GM18517 (cell line): ENCODE measurements around the gene BMP6.
"Not testable (repeated sequence)": the region's sequence is repeated elsewhere in the genome, so short reads cannot be mapped to it uniquely, and the experiment has no call there.

ENCODE experiments used
- ATAC-seq: cut with Tn5 transposase; IDR thresholded peaks from one replicate; pipeline ENCODE4 v1.9.1; 2021; ENCODE audit warnings: mild to moderate bottlenecking, moderate library complexity; ENCODE audit not compliant: unreplicated experiment

BMP6 gene

DNA sequence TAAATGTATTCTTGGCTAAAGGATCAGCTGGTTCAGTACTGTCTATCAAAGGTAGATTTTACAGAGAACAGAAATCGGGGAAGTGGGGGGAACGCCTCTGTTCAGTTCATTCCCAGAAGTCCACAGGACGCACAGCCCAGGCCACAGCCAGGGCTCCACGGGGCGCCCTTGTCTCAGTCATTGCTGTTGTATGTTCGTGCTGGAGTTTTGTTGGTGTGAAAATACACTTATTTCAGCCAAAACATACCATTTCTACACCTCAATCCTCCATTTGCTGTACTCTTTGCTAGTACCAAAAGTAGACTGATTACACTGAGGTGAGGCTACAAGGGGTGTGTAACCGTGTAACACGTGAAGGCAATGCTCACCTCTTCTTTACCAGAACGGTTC, 154.8 kb downstream of the BMP6 start:
- no peak for ATAC-seq

DNA sequence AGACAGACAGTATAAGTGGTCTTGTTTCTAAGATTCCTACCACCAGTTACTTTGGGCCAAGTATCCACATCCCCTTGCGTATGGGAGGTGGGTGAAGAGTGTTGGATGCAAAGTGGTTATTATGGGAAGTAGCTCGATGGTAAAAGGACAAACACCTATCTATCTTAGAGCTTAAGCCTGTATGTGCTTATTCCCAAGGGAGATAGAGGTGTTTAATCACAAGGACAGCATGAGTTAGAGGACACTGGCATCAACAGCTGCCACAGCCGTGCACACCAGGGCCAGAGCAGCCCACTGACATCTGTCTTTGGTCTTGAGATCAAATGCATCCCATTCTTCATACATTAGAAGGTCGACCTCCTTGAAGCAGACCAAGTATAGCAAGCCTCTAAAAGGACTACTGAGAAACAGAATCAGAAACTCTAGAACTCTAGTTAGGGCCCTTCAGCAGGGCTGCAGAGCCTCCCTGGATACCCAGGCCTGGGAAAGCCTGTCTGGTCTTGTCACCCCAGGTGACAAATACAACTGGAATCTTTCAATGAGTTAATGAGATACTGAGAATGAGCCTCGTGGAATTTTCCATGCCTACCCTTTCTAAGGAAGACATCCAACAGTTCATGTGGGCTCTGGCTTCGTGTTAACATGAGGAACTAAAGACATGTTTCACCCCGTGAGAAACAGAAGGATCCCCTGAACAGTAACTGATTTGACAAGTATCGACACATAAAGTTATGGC, 156.0 kb downstream of the BMP6 start:
- no peak for ATAC-seq

DNA sequence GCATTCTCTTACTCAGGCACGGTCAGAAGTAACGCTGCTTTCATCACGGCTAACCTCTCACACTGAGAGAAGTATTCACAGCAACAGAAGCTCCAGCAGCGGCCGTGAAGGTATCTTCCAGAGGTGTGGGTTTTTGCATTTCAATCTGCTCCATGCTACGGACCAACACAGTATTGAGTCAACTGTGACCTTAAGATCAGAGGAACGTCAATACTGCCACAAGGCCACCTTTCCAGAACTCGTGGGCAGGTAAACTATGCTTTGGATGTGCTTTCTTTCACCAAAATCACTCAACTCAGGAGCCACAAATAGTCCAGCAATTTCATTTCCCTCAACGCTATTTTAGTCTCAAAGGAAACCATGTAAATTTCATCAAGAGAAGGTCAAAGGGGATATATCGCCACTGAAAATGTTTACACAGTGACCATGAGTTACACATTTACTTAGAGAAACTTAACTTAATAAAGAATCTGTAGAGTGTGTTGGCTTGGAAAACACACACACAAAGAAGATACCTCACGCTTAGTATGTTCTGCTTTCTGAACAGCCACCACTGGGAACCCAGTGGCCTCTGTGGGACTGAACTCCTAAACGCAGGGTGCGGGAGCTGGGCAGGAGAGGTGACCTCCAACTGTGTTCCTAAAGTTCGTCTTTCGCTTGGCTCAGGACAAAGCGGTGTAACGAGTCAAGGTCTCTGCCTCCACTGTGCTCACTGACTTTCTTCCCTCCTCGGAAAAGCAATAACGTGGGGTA, 156.8 kb downstream of the BMP6 start:
- no peak for ATAC-seq

DNA sequence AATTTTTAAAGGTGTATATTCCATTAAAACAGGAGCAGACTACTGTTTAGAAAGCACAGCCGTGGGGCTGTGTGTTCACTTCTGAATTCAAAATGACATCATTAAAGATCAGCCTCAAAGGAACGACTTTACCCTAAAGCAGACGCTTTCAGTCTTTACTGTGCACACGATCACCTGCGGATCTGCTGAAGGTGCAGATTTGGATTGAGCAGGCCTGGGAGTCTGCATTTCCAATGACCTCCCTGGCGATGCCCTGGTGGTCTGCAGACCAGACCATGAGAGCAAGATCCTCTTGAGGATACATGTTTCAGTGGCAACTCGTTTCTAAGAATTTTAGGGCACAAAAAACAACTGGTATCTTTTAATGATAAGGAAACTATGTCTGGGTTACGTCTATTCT, 157.5 kb downstream of the BMP6 start:
- ATAC-seq = no peak

DNA sequence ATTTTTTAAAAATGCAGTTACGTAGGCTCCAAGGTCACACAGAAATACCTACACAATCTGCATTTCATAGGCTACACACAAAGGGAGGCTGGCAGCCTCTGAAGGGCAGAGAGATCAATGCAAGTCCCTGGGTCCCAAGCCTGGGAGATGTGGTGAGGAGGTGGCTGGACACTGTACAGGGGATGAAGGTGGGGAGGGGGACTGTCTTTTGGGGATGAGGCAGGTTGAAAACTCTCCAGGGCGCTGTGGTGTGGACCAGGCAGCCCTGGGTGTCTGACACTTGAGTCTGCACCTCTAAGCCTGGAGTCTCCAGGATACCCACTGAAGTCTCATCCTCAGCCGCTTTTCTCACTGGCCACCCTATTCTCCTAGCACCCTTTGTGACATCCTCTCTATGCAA, 160.2 kb downstream of the BMP6 start:
- no peak for ATAC-seq

DNA sequence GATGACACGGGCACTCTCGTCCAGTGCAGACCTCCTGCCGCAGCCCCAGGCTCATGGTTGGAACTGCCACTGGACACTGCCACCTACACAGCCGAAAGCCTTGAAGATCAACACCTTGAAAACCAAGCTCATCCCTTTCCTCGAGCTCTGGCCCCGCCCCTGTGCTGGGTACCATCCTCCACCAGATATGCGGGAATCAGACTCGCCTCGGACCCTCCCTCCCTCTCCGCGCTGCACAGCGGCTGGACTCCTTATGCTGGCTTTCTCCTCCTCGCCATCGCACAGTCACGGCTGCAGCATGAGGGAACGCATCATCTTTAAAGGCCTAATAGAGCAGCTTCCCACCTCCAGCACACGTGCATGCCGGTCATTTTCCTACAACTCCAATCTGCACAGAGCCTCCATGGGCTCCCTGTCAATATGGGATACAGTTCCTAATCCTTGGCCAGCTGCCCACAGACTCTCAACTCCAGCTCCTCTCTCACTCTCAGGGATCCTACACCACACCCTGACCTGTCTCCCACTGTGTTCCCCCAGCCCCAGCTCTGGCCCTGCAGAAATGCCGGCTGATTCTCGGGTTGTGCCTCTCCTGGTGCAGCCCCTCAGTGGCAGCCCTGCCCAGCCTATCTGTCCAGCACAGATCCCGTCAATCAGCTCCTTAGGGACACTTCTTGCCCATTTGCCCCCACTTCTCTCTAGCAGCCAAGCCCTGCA, 161.5 kb downstream of the BMP6 start:
- no peak for ATAC-seq

DNA sequence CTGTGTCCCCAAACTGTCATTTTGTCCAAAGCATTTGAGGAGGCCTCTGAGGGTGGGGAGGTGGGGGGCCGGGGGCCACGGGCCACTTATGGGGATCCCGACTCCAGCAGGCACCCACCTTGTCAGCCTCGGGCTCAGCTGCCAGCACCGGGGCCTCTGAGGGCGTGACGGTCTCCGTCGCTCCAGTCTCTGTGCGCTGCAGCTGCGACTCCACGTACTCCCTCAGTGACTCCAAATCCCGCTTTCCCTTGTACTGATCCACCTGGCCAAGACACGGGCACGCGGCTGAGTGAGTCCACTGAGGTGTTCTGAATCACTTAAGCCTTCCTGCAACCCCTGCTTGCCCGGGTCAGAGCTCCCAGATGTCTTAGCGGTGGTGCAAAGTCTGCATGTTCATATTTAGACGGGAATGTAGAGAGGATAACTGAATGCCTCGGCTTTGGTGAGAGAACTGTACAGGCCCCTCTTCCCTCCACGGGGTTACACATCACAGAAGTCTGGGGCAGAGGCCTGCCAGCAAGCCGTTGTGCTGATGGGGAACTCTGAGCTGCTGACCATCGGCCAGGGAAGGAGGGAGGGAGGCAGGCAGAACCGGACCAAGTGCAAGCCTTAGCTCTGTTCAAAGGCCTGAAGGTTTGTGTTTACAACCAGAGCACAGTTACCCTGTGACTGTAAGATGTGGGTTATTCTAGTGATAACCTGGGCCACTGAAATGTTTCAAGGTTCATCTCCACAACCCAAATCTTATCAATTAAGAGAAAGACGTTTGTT, 162.9 kb downstream of the BMP6 start:
- no peak for ATAC-seq

DNA sequence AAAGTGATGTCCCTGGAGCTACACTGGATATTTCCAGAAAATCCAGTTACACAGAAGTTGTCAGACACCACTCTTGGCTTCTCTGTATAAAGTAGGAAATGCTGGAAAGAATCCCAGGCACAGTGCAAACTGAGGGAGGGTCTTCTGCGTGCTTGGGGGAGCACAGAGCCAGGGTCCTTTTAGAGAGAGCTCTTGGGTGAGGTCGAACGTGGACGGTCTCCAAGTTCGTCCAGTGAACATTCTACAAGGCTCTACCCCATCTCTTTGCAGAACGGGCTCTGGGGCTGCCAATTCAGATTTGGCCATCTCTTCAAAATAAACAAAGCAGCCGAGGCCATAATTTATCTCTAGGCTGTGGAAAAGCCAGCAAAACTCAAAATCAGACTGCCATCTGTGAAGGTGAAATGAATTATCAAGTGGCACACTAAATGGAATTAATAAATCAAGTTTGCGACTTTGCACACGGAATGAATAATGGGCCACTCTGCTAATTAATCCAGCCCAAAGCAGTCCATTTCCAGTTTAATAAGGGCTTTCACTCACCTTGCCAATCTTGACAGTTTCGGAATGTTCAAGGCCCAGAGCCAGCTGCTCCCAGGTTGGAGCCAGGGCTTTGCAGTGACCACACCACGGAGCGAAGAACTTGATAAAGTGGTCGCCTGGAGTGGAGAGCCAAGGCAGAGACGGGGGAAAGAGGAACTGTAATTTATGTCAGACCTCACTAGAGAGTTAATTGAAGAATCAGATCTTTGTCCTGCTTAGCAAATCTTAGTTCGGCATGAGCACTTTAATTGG, 165.4 kb downstream of the BMP6 start:
- no peak for ATAC-seq

DNA sequence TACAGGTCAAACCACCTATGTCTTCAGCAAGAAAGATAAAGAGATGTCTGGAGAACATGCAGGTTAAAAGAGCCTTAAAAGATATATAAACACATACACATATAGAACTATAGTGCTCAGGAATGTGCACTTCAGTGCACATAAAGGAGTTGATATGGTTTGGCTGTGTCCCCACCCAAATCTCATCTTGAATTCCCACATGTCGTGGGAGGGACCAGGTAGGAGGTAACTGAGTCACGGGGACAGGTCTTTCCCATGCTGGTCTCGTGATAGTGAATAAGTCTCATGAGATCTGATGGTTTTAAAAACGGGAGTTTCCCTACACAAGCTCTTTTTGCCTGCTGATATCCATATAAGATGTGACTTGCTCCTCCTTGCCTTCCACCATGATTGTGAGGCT, 166.5 kb downstream of the BMP6 start:
- ATAC-seq = not testable (repeated sequence)

DNA sequence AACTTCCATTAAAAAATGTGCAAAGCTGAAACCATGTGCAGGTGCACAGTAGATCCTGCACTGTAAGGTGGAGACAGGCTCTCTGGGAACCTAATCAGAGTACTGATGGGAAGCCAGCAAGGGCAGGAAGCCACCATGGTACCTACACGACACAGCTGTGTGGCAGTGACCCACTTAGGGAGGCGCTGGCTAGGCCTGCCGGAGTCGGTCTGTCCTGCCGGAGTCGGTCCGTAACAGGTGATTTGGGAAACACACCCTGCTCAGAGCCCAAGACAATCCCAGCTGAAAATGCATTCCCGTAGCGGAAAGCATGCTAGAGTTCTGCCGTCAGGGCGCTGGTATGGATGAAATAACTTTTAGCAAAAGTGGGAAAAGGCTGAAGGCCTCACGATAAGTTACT, 167.4 kb downstream of the BMP6 start:
- ATAC-seq = no peak

DNA sequence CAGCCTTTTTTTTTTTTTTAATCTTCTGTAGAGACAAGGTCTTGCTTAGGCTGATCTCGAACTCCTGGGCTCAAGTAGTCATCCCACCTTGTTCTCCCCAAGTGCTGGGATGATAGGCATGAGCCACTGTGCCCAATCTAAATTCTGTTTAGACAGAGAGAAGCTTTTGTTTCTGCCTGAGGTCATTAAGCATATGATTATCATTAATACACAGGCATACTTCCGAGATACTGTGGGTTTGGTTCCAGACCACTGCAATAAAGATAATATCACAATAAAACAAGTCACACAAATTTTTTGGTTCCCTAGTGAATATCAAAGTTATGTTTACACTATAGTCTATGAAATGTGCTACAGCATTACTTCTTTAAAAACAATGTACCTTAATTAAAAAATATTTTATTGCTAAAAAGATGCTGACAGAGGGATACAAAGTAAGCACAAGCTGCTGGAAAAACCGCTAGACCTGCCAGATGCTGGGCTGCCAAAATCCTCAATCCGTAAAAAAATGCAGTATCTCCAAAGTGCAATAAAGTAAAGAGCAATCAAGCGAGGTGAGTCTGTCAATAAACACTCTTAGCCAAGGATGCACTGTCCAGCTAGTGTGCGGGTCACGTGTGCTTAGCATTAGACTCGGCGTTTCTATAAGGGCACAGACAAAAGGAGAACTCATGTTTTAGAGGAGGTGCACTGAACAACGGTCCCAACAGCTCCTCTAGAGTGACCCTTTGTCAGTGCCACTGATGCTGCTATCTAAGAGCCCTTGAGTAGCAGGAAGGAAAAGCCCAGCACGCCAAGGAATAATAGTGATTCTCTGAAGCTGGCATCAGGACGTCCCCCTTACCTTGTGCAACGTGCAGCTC, 168.6 kb downstream of the BMP6 start:
- ATAC-seq = no peak

DNA sequence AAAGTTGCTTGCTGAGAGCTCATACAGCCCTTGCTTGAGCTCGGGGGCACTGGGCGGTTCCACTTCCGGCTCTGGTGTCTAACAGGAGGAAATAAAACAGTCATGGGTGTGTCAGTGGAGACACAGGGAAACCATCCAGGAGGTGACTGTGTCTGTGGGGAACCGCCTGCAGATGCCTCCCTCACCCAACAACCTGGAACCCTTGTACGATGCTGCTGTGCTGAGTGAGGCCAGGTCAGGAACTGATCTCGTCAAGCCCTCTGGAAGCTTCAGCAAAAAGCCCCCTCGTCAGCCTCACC, 169.2 kb downstream of the BMP6 start:
- no peak for ATAC-seq

DNA sequence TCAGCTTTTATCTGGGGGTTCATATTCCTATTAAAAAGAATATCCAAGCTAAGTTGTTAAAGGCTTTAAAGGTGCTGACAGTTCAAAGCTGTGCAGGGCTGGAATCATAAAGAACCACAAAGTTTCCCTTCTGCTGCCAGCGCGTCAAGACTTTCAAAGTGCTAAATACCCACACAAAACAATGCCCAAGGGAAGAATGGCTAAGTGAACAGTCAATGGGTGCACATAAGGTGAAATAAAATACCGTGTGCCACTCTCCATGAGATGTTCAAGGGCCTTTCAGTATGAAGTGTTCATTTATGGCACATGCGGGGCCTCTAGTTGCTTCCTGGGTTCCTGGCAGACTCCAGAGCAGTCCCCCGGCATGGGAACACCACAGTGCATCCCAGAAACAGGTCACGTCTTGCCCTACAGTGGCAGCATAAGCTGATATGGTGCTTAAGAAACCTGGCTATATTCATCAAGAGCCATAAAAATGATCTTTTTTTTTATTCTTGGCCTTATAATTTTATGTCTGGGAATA, 170.6 kb downstream of the BMP6 start:
- ATAC-seq = no peak

DNA sequence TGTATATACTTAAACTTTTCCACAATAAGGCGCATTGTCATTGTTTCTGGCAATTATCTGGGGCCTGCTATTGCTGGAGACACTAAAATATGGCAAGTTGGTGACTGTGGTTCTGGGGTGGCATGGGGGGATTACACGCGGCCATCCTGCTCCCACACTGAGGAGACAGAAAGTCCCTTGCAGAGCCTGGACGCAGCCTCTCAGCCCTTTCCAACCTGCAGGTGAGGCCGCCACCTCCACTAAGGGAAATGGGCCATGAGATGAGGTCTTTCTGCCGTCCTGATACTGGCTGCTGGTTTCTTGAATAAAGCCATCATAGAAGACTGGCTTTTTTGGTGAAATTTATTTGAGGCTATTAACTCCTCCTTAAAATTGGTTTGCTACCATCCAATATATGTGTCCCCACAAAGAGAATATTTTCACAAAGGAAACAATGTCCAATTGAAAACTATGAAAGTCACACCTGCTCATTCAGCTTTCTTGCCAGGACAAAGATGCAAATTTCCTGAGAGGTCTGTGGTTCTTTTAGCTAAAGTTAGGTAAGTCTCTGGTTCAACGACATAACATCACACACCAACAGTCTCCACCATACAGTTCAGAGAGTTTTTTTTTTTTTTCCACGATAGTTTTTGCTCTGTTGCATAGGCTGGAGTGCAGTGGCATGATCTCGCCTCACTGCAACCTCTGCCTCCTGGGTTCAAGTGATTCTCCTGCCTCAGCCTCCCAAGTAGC, 171.7 kb downstream of the BMP6 start:
- peak; percentile 69 for ATAC-seq

DNA sequence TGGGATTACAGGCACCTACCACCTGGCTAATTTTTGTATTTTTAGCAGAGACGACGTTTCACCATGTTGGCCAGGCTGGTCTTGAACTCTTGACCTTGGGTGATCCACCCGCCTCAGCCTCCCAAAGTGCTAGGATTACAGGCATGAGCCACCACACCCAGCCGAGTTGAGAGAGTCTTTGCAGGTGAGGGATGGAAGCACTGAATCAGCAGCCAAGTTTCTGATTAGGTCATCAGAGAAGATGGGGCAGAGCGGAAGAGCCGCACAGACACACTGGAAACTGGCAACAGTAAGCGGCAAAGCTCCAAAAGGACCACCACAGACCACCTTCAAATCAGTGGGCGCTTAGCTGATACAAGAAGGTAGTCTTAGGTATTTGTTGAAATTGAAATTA, 172.3 kb downstream of the BMP6 start:
- peak; percentile 16 for ATAC-seq

DNA sequence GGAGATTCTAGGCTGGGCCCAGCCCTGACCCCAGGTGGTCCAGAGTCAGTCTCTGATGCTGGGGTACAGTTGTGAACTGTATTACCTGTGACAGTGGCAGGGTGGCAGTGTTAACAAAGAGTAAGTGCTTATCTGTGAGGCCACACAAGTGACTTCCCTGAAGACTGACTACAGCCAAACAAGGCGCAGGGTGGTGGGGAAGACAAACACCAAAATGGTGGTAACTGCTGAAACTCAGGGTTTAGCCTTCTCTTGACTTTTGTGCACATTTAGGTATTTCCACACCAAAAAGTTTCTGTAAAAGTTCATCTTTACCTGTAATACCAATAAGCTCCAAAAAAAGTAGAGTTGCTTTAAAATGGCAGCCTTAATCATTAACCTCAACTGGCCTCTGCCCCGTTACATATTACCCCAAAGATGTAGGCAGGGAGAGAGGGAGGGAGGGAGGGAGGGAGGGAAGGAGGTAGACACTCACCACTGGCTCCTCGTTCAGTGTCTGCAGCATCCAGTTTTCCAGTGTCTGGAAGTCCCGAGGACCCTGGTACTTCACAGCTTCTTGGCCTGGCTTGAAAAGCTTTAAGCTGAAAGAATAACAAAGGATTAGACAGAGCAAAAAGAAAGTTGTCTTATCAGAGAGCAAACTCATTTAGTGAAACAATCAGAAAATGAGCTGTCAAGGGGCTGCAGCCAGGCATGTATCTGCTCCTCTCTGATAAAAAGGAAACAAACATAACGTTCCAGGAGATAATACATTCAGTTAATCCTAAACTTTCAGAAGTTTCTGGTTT, 173.4 kb downstream of the BMP6 start:
- ATAC-seq = no peak

DNA sequence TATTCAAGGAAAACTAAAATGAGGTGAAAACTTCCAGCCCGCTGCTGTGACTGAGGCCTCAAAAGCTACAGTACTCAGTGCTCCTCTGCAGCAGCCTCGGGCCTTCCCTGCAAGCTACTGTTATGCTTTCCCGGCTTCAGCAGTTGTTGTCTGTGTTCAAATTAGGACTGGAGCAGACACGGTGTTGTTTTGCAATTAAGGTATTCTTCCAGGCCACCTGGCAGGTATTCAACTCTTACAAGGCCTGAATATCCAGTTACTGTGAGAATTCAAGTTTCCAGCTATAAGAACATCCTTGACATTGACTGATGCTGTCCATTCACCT, 174.0 kb downstream of the BMP6 start:
- ATAC-seq = no peak

DNA sequence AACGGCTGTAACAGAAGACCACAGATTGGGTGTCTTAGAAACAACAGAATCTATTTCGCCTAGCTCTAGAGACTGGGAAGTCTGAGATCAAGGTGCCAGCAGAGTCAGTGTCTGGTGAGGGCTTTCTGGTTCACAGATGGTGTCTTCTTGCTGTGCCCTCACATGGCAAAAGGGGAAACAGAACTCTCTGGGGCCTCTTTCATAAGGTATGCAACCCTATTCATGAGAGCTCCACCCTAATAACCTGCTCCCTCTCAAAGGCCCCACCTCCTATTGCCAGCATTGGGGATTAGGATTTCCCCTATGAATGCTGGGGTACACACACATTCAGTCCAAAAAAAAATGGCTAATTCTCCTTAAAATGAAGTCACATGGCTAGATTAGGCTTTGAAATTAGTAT, 174.7 kb downstream of the BMP6 start:
- ATAC-seq = no peak
